Breast epithelium (tissue), 4 donors: ENCODE results near the gene ATP2B2. TPM values are rescaled to one million over a fixed set of nuclear protein-coding genes. Genes with fewer than 3 reads are reported as not detected.

Experiments
- DNase-seq, 2 donors: peaks; one replicate each; pipeline ENCODE4 v3.0.0-alpha.2; 2019; ENCODE audit warnings: low spot score in 2 of 2
- H3K27ac ChIP-seq, 2 donors: fragments of 200-600 bp; sonication (generic) in 1 of 2; one replicate each; pipeline ENCODE4 v1.5.1; 2016 to 2019; ENCODE audit warnings: mild to moderate bottlenecking in 1 of 2
- H3K27me3 ChIP-seq, 2 donors: fragments of 200-600 bp; sonication (generic) in 1 of 2; one replicate each; pipeline versions ENCODE4 v1.5.1 to v1.6.0; 2017 to 2019; ENCODE audit warnings: control low read depth in 1 of 2, mild to moderate bottlenecking in 1 of 2
- H3K36me3 ChIP-seq: fragments of 200-600 bp; one replicate; pipeline ENCODE4 v1.5.1; 2019
- H3K4me1 ChIP-seq, 2 donors: fragments of 200-600 bp; sonication (generic); one replicate each; pipeline ENCODE4 v1.5.1; 2016 to 2019; ENCODE audit warnings: control low read depth in 1 of 2
- H3K4me3 ChIP-seq, 3 donors: fragments of 200-600 bp; sonication (generic); 1 replicate in 2 of 3; 2 replicates in 1 of 3; pipeline ENCODE4 v1.5.1; 2016 to 2019; ENCODE audit warnings: mild to moderate bottlenecking in 3 of 3, moderate library complexity in 2 of 3
- H3K9me3 ChIP-seq, 2 donors: fragments of 200-600 bp; sonication (generic) in 1 of 2; one replicate each; pipeline ENCODE4 v1.5.1; 2016 to 2019; ENCODE audit warnings: control low read depth in 1 of 2
- CTCF ChIP-seq, 3 donors: fragments of 450-650 bp; IDR thresholded peaks; one replicate each; pipeline ENCODE4 v1.5.1; 2016 to 2017; ENCODE audit warnings: antibody characterized with exemption in 3 of 3, mild to moderate bottlenecking in 3 of 3, moderate library complexity in 3 of 3
- POLR2A ChIP-seq: fragments of 450-650 bp; IDR thresholded peaks from one replicate; pipeline ENCODE4 v1.6.1; 2016; ENCODE audit warnings: antibody characterized with exemption, mild to moderate bottlenecking, moderate library complexity
- POLR2AphosphoS5 ChIP-seq, 3 donors: sonication (generic); formaldehyde crosslinking; IDR thresholded peaks; one replicate each; pipeline ENCODE4 v1.6.1; 2017; ENCODE audit warnings: antibody characterized with exemption in 3 of 3
- intact Hi-C: fragments of 100-400 bp; cut with DNase I; formaldehyde crosslinking; loops from one replicate; pipeline ENCODE4 v1.15.1; 2023; ENCODE audit warnings: low total_unique reads
- total RNA-seq, 3 donors: library from RNA; depleted of rRNA; stranded (reverse); fragments of >200 nt; gene quantifications; one replicate each; pipeline ENCODE4 v1.1.0, GENCODE V29; 2016

The ATP2B2 gene
- total RNA-seq, 3 donors from 2014 or later, result under 0.01 to 0.15 TPM; not detected in 1

- no peak for DNase-seq
- Histone ChIP-seq H3K36me3 (no peaks in the 10 kb centered on the region), H3K27me3 (peaks cover 0 to 13% of the 10 kb centered on the region in 2 donors), H3K9me3 (no peaks in the 10 kb centered on the region), H3K27ac (no peak overlapping the region), H3K4me1 (no peaks in the 10 kb centered on the region), H3K4me3 (no peak overlapping the region)
- intact Hi-C loops, result no loop called here
- TF ChIP-seq CTCF (IDR thresholded peaks at IDR 0.05), result no peak
Measured at GRCh38 chr3:10426346-10427220, 78.8 kb downstream of the ATP2B2 start.

- no peak for DNase-seq
- intact Hi-C loops, result no loop called here
- H3K27me3 ChIP-seq, result peaks cover 0 to 21% of the 10 kb centered on the region in 2 donors
- no peak overlapping the region for H3K4me3 ChIP-seq
- H3K9me3 ChIP-seq, result no peaks in the 10 kb centered on the region
- TF ChIP-seq POLR2AphosphoS5 (IDR thresholded peaks at IDR 0.05) (no peak), POLR2A (no peak), CTCF (IDR thresholded peaks at IDR 0.05) (no peak)
- H3K4me1 ChIP-seq, result no peaks in the 10 kb centered on the region
- no peaks in the 10 kb centered on the region for H3K36me3 ChIP-seq
- H3K27ac ChIP-seq, result no peak overlapping the region
Measured at GRCh38 chr3:10423171-10423882, 82.1 kb downstream of the ATP2B2 start.

GRCh38 chr3:10421996-10422395 is 83.4 kb downstream of the ATP2B2 start:
- no peak overlapping the region for H3K27ac ChIP-seq
- H3K36me3 ChIP-seq, result no peaks in the 10 kb centered on the region
- TF ChIP-seq POLR2AphosphoS5 (IDR thresholded peaks at IDR 0.05), result no peak
- TF ChIP-seq CTCF (IDR thresholded peaks at IDR 0.05), result no peak
- TF ChIP-seq POLR2A, result no peak
- no peak overlapping the region for H3K4me3 ChIP-seq
- H3K27me3 ChIP-seq, result peaks cover 0 to 11% of the 10 kb centered on the region in 2 donors
- intact Hi-C loops, result no loop called here
- no peaks in the 10 kb centered on the region for H3K9me3 ChIP-seq
- no peaks in the 10 kb centered on the region for H3K4me1 ChIP-seq
- DNase-seq, result no peak

GRCh38 chr3:10420745-10421475 is 84.5 kb downstream of the ATP2B2 start:
- H3K4me1 ChIP-seq, result no peaks in the 10 kb centered on the region
- TF ChIP-seq POLR2AphosphoS5 (IDR thresholded peaks at IDR 0.05), result no peak
- no peak for TF ChIP-seq POLR2A
- TF ChIP-seq CTCF (IDR thresholded peaks at IDR 0.05), result no peak
- H3K4me3 ChIP-seq, result no peak overlapping the region
- intact Hi-C loops, result no loop called here
- H3K36me3 ChIP-seq, result no peaks in the 10 kb centered on the region
- H3K9me3 ChIP-seq, result no peaks in the 10 kb centered on the region
- peaks cover 0 to 11% of the 10 kb centered on the region in 2 donors for H3K27me3 ChIP-seq
- H3K27ac ChIP-seq, result no peak overlapping the region
- DNase-seq, result no peak
